HepG2 (cell line): ENCODE results near the gene NIP7. TPM values are rescaled to one million over a fixed set of nuclear protein-coding genes. Genes with fewer than 3 reads are reported as not detected.

Source experiments
- ATAC-seq: fragments of 200-7000 bp; cut with Tn5 transposase; 3 replicates; pipeline ENCODE4 v1.9.1; 2020; ENCODE audit warnings: mild to moderate bottlenecking, moderate library complexity
- BruUV-seq: library from RNA; stranded (reverse); fragments of 400-500 nt; replicated peaks from 2 replicates; lab custom pipeline; 2021; lab: Mats Ljungman, UMichigan
- CTCF ChIA-PET: fragments of 300-600 bp; formaldehyde crosslinking; extraction: SDS; loops from one replicate; lab custom pipeline; 2021; ENCODE audit warnings: low total read pairs, inconsistent platforms, low intra/inter-chr PET ratio; lab: Yijun Ruan, JAX
- POLR2A ChIA-PET: fragments of 350-600 bp; sonication (Branson Sonifier 250); formaldehyde crosslinking; loops from one replicate; lab custom pipeline; 2020; ENCODE audit warnings: antibody characterized with exemption, inconsistent platforms; lab: Yijun Ruan, JAX
- DNase-seq: peaks from one replicate; pipeline ENCODE4 v3.0.0-alpha.2; 2015; ENCODE audit warnings: low spot score
- FAIRE-seq: peaks from 3 replicates; lab custom pipeline; 2011; peaks lifted over from hg19 to GRCh38; lab: Jason Lieb, UNC
- H2AFZ ChIP-seq: one replicate; pipeline ENCODE4 v1.6.1; 2011; ENCODE audit warnings: low read length, inconsistent platforms
- H3K27ac ChIP-seq: fragments of 300-600 bp; 3 replicates; pipeline ENCODE4 v1.8.0; 2011; ENCODE audit warnings: mixed run types, mild to moderate bottlenecking, mixed read lengths, low read length, inconsistent platforms; ENCODE audit not compliant: insufficient read depth; ENCODE audit errors: extremely low read length
- H3K27me3 ChIP-seq, 2 experiments: fragments of 200-600 bp in 1 of 2; 2 replicates in 1 of 2; 3 replicates in 1 of 2; pipeline versions ENCODE4 v1.6.0 to v1.8.0; 2011; ENCODE audit warnings: low read length in 2 of 2, mild to moderate bottlenecking in 2 of 2, moderate library complexity in 2 of 2, inconsistent platforms in 1 of 2; ENCODE audit not compliant: insufficient read depth in 2 of 2, control insufficient read depth in 1 of 2
- H3K36me3 ChIP-seq, 2 experiments: fragments of 200-600 bp in 1 of 2; replicated peaks in 1 of 2; 2 replicates in 1 of 2; 3 replicates in 1 of 2; pipeline versions ENCODE4 v1.5.1 to v1.8.0; 2011; ENCODE audit warnings: low read length in 2 of 2, inconsistent platforms in 1 of 2; ENCODE audit not compliant: insufficient read depth in 2 of 2, control insufficient read depth in 1 of 2
- H3K4me1 ChIP-seq: 2 replicates; pipeline ENCODE4 v1.5.1; 2012; ENCODE audit warnings: low read length, inconsistent platforms; ENCODE audit not compliant: insufficient read depth
- H3K4me2 ChIP-seq: 2 replicates; pipeline ENCODE4 v1.6.0; 2011; ENCODE audit warnings: low read depth, low read length, inconsistent platforms
- H3K4me3 ChIP-seq, 3 experiments: fragments of 200-600 bp in 1 of 3; sonication (generic), shearing (Covaris generic) in 1 of 3; replicated peaks in 1 of 3; 2 replicates each; pipeline ENCODE4 v1.5.1; 2011 to 2016; ENCODE audit warnings: low read length in 3 of 3, inconsistent platforms in 2 of 3, low read depth in 2 of 3, mild to moderate bottlenecking in 2 of 3, control low read depth in 1 of 3, mixed read lengths in 1 of 3; ENCODE audit not compliant: insufficient read depth in 1 of 3
- H3K79me2 ChIP-seq: one replicate; pipeline ENCODE4 v1.6.1; 2011; ENCODE audit warnings: low read length, inconsistent platforms; ENCODE audit not compliant: insufficient read depth
- H3K9ac ChIP-seq: 2 replicates; pipeline ENCODE4 v1.6.0; 2011; ENCODE audit warnings: mild to moderate bottlenecking, low read depth, low read length, inconsistent platforms; ENCODE audit not compliant: insufficient read depth
- H3K9me3 ChIP-seq: 2 replicates; pipeline ENCODE4 v1.5.1; 2012; ENCODE audit warnings: mild to moderate bottlenecking, low read length
- H4K20me1 ChIP-seq: 2 replicates; pipeline ENCODE4 v1.6.0; 2011; ENCODE audit warnings: inconsistent platforms, mild to moderate bottlenecking, low read length, moderate library complexity; ENCODE audit not compliant: insufficient read depth
- ARHGAP35 ChIP-seq: sonication (generic); formaldehyde crosslinking; IDR thresholded peaks from 2 replicates; pipeline ENCODE4 v1.9.0; 2022; ENCODE audit warnings: mild to moderate bottlenecking, inconsistent platforms, moderate library complexity, missing genetic modification reagents, borderline replicate concordance
- CBFB ChIP-seq: sonication (generic); formaldehyde crosslinking; IDR thresholded peaks from 2 replicates; pipeline ENCODE4 v1.4.0; 2020; ENCODE audit warnings: missing genetic modification reagents
- IKZF1 ChIP-seq: fragments of 450-650 bp; IDR thresholded peaks from 2 replicates; pipeline ENCODE4 v1.7.1; 2016
- KMT2A ChIP-seq: sonication (generic); formaldehyde crosslinking; IDR thresholded peaks from 2 replicates; pipeline ENCODE4 v1.4.0; 2020; ENCODE audit warnings: missing genetic modification reagents
- STAG1 ChIP-seq: sonication (generic); formaldehyde crosslinking; IDR thresholded peaks from 2 replicates; pipeline ENCODE4 v1.4.0; 2020; ENCODE audit warnings: missing genetic modification reagents
- ZNF253 ChIP-seq: sonication (generic); formaldehyde crosslinking; IDR thresholded peaks from 2 replicates; pipeline ENCODE4 v1.8.0; 2022; ENCODE audit warnings: mild to moderate bottlenecking, missing genetic modification reagents, borderline replicate concordance
- ZNF703 ChIP-seq: sonication (generic); formaldehyde crosslinking; IDR thresholded peaks from 2 replicates; pipeline ENCODE4 v1.5.1; 2020; ENCODE audit warnings: missing genetic modification reagents, mild to moderate bottlenecking, moderate library complexity, borderline replicate concordance
- ZNF883 ChIP-seq: sonication (generic); formaldehyde crosslinking; IDR thresholded peaks from 2 replicates; pipeline ENCODE4 v1.5.1; 2020; ENCODE audit warnings: mild to moderate bottlenecking, missing genetic modification reagents; ENCODE audit errors: not compliant biosample characterization
- WGBS: methylation state at CpG from one replicate; pipeline ENCODE4 v1.1.6; 2017; ENCODE audit warnings: low lambda C conversion rate; 5-methylcytosine and 5-hydroxymethylcytosine counted together
- in situ Hi-C: cut with HindIII; loops from 2 replicates; pipeline ENCODE4 v1.10.0; 2017; ENCODE audit warnings: low pct_unique_long_range_greater_than_20kb; ENCODE audit not compliant: extremely low pct_ligation_motif_present
- intact Hi-C: fragments of 100-400 bp; cut with micrococcal nuclease; formaldehyde crosslinking; loops from one replicate; pipeline ENCODE4 v1.10.0; 2022; ENCODE audit not compliant: unreplicated experiment
- polyA plus RNA-seq, 8 experiments: library from polyadenylated mRNA; depleted of rRNA in 3 of 8; stranded (reverse) in 7 of 8; unstranded in 1 of 8; fragments of >200 nt; fragmentation: Illumina TruSeq in 4 of 8; extraction: Trizol in 4 of 8; gene quantifications; 2 replicates each; pipeline versions ENCODE4 v1.2.1 to v1.2.3, GENCODE V29; 2011 to 2016; ENCODE audit warnings: low read depth in 4 of 8, missing spikeins in 1 of 8, mixed read lengths in 1 of 8; ENCODE audit not compliant: insufficient read depth in 1 of 8
- total RNA-seq, 5 experiments: library from RNA; depleted of rRNA; stranded (reverse); fragments of >200 nt; fragmentation: Illumina TruSeq; extraction: Trizol; gene quantifications; 2 replicates each; pipeline ENCODE4 v1.2.3, GENCODE V29; 2016; ENCODE audit warnings: low read depth in 1 of 5
- TF ChIP-seq, protein P1 (sequence below): sonication (generic); formaldehyde crosslinking; IDR thresholded peaks from 2 replicates; pipeline ENCODE4 v1.8.0; 2022; ENCODE audit warnings: mild to moderate bottlenecking, missing genetic modification reagents, moderate library complexity
- TF ChIP-seq, protein P2 (sequence below): IDR thresholded peaks from 2 replicates; pipeline ENCODE4 v1.6.1; 2016; ENCODE audit warnings: missing compliant biosample characterization, missing genetic modification reagents, borderline replicate concordance
- TF ChIP-seq, protein P3 (sequence below): sonication (generic); formaldehyde crosslinking; IDR thresholded peaks from one replicate; pipeline ENCODE4 v1.5.1; 2020; ENCODE audit warnings: mild to moderate bottlenecking, missing genetic modification reagents; ENCODE audit errors: not compliant biosample characterization

Gene NIP7
- total and polyA plus RNA-seq, 2 of the 13 experiments (the other 11 are each of a cell fraction or from before 2014, with no cell fraction given) = 15.3 to 114 TPM

DNA sequence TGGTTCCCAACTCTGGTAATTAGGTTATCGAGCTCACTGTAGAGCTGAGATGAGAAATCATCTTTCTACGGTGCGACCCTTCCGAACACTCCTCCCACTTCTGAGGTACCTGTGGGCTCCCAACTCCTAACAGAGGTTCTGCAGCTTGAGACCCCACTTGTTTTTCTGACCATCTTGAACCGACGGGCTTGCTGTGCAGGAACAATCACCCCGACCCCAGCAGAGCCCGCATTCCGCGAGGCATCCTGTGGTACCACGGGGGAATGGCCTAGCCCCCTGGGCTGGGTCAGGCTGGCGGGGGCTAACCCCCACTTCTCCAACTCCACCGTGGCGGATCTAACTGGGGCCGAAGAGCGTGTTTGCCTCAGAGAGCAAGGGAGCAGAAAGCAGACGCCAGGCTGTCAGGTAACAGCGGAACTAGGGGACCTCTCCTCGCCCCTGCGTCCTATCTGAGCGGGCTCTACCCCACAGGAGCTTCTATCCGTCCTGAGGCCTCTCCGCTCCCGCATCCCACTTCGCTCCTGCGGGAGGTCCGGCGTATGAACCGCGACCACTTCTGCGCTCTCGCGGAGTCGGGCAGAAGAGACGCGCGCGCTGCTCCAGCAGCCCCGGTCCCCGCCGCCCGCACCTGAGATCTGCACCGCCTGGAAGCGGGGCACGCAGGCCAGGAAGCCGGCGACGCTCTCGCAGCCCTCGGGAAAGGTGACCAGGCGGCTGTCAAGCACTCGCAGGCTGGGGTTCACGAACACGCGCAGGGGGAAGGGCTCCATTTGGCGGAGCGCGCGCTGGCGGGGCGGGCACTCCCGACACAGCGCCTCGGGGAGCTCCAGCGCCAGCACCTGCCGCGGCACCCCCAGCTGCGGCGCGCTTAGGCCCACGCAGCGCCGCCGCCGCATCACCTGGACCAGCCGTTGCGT lies 9.9 kb upstream of the NIP7 start:
- no peaks in the 10 kb centered on the region for H3K9me3 ChIP-seq
- no TSS peak for BruUV-seq
- H3K27me3 ChIP-seq = no peaks in the 10 kb centered on the region
- 12% methylated on average over 43 of the region's 77 CpGs for WGBS
- ChIA-PET CTCF (interaction anchor here (1.3 kb wide), 1 partner anchor 10 kb away, joined by 4 read pairs; the partner anchor contains the start of genes COG8 and NIP7), POLR2A (interaction anchor here (0.9 to 5.8 kb wide), 7 partner anchors 10 to 142 kb away, joined by 3 to 52 read pairs (median 5); partner anchors contain the start of genes COG8, NIP7, SNTB2 and TMED6)
- H4K20me1 ChIP-seq = peaks cover 31% of the 10 kb centered on the region
- ATAC-seq (peak; percentile 25), FAIRE-seq (no peak), DNase-seq (no peak)
- intact Hi-C loops = loop anchor here (1.0 kb wide), 1 partner anchor 10 kb away; the partner anchor contains the start of genes COG8 and NIP7
- in situ Hi-C loops = no loop called here
- peak overlapping the region; percentile 80 for H3K4me2 ChIP-seq
- H3K9ac ChIP-seq = peak overlapping the region; percentile 88
- peaks cover 63% of the 10 kb centered on the region for H3K79me2 ChIP-seq
- peaks cover 58% of the 10 kb centered on the region for H3K4me1 ChIP-seq
- peaks cover 14 to 41% of the 10 kb centered on the region in 2 experiments for H3K36me3 ChIP-seq
- no peak overlapping the region for H2AFZ ChIP-seq
- peak overlapping the region; percentile 70 to 88 (median 84) for H3K4me3 ChIP-seq
- peak overlapping the region; percentile 87 for H3K27ac ChIP-seq
- TF ChIP-seq, protein P1, sequence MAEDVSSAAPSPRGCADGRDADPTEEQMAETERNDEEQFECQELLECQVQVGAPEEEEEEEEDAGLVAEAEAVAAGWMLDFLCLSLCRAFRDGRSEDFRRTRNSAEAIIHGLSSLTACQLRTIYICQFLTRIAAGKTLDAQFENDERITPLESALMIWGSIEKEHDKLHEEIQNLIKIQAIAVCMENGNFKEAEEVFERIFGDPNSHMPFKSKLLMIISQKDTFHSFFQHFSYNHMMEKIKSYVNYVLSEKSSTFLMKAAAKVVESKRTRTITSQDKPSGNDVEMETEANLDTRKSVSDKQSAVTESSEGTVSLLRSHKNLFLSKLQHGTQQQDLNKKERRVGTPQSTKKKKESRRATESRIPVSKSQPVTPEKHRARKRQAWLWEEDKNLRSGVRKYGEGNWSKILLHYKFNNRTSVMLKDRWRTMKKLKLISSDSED (CRISPR knock-in tag) = no peak
- TF ChIP-seq, protein P2, sequence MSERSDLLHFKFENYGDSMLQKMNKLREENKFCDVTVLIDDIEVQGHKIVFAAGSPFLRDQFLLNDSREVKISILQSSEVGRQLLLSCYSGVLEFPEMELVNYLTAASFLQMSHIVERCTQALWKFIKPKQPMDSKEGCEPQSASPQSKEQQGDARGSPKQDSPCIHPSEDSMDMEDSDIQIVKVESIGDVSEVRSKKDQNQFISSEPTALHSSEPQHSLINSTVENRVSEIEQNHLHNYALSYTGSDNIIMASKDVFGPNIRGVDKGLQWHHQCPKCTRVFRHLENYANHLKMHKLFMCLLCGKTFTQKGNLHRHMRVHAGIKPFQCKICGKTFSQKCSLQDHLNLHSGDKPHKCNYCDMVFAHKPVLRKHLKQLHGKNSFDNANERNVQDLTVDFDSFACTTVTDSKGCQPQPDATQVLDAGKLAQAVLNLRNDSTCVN = no peak
- TF ChIP-seq ZNF253 (no peak), ZNF703 (0 out of 2 replicates have a peak, but pooled peaks have one; percentile 67), IKZF1 (no peak), CBFB (CRISPR knock-in tag) (no peak), KMT2A (no peak; the same call in 1 of the 2 replicates), STAG1 (no peak), ZNF883 (CRISPR knock-in tag) (no peak), ARHGAP35 (peak; percentile 27; the same call in 1 of the 2 replicates)
- TF ChIP-seq, protein P3, sequence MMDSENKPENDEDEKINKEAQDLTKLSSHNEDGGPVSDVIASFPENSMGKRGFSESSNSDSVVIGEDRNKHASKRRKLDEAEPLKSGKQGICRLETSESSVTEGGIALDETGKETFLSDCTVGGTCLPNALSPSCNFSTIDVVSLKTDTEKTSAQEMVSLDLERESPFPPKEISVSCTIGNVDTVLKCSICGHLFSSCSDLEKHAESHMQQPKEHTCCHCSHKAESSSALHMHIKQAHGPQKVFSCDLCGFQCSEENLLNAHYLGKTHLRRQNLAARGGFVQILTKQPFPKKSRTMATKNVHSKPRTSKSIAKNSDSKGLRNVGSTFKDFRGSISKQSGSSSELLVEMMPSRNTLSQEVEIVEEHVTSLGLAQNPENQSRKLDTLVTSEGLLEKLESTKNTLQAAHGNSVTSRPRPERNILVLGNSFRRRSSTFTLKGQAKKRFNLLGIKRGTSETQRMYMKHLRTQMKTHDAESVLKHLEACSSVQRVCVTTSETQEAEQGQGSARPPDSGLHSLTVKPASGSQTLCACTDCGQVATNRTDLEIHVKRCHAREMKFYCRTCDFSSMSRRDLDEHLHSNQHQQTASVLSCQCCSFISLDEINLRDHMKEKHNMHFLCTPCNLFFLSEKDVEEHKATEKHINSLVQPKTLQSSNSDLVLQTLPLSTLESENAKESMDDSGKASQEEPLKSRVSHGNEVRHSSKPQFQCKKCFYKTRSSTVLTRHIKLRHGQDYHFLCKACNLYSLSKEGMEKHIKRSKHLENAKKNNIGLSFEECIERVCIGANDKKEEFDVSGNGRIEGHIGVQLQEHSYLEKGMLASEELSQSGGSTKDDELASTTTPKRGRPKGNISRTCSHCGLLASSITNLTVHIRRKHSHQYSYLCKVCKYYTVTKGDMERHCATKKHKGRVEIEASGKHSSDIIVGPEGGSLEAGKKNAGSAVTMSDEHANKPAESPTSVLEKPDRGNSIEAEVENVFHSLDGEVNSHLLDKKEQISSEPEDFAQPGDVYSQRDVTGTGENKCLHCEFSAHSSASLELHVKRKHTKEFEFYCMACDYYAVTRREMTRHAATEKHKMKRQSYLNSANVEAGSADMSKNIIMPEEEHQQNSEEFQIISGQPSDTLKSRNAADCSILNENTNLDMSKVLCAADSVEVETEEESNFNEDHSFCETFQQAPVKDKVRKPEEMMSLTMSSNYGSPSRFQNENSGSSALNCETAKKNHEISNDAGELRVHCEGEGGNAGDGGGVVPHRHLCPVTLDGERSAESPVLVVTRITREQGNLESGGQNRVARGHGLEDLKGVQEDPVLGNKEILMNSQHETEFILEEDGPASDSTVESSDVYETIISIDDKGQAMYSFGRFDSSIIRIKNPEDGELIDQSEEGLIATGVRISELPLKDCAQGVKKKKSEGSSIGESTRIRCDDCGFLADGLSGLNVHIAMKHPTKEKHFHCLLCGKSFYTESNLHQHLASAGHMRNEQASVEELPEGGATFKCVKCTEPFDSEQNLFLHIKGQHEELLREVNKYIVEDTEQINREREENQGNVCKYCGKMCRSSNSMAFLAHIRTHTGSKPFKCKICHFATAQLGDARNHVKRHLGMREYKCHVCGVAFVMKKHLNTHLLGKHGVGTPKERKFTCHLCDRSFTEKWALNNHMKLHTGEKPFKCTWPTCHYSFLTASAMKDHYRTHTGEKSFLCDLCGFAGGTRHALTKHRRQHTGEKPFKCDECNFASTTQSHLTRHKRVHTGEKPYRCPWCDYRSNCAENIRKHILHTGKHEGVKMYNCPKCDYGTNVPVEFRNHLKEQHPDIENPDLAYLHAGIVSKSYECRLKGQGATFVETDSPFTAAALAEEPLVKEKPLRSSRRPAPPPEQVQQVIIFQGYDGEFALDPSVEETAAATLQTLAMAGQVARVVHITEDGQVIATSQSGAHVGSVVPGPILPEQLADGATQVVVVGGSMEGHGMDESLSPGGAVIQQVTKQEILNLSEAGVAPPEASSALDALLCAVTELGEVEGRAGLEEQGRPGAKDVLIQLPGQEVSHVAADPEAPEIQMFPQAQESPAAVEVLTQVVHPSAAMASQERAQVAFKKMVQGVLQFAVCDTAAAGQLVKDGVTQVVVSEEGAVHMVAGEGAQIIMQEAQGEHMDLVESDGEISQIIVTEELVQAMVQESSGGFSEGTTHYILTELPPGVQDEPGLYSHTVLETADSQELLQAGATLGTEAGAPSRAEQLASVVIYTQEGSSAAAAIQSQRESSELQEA (CRISPR knock-in tag) = peak; percentile 37
